PC-9 (cell line): ENCODE measurements around the gene TIMM17B. TPM values are rescaled to one million over a fixed set of nuclear protein-coding genes. Genes with fewer than 3 reads are reported as not detected.

Experiments used
- BruUV-seq: library from RNA; stranded (reverse); fragments of 400-500 nt; replicated peaks from 2 replicates; lab custom pipeline; 2021; lab: Mats Ljungman, UMichigan
- CTCF ChIA-PET: fragments of 300-600 bp; sonication (Branson Sonifier 250); formaldehyde crosslinking; loops from one replicate; lab custom pipeline; 2022; ENCODE audit warnings: antibody characterized with exemption; lab: Charles Lee
- POLR2A ChIA-PET: fragments of 300-600 bp; sonication (Branson Sonifier 250); formaldehyde crosslinking; loops from one replicate; lab custom pipeline; 2022; ENCODE audit warnings: antibody characterized with exemption; ENCODE audit not compliant: unreplicated experiment; lab: Charles Lee
- DNase-seq, 2 experiments: peaks; one replicate each; pipeline versions ENCODE4 v3.0.0 to v3.0.0-alpha.2; 2015 to 2022; ENCODE audit warnings: mixed read lengths in 1 of 2
- H2AFZ ChIP-seq: fragments of 200-600 bp; sonication (generic); 2 replicates; pipeline ENCODE4 v1.8.1; 2017; ENCODE audit warnings: antibody characterized with exemption
- H3F3A ChIP-seq: fragments of 200-600 bp; sonication (generic); 2 replicates; pipeline ENCODE4 v1.8.1; 2017; ENCODE audit warnings: antibody characterized with exemption, mild to moderate bottlenecking, low read depth; ENCODE audit not compliant: insufficient read depth
- H3K27ac ChIP-seq: fragments of 200-600 bp; sonication (generic); 2 replicates; pipeline ENCODE4 v1.6.1; 2016; ENCODE audit warnings: mixed run types
- H3K27me3 ChIP-seq: fragments of 200-600 bp; sonication (generic); 2 replicates; pipeline ENCODE4 v1.6.1; 2016; ENCODE audit warnings: low read depth, mixed run types; ENCODE audit not compliant: insufficient read depth
- H3K36me3 ChIP-seq: fragments of 200-600 bp; sonication (generic); 2 replicates; pipeline ENCODE4 v1.6.1; 2016; ENCODE audit warnings: low read depth, mixed run types
- H3K4me1 ChIP-seq: fragments of 200-600 bp; sonication (generic); replicated peaks from 2 replicates; pipeline ENCODE4 v1.6.1; 2016; ENCODE audit warnings: mixed run types; ENCODE audit not compliant: insufficient read depth
- H3K4me2 ChIP-seq: fragments of 200-600 bp; sonication (generic); 2 replicates; pipeline ENCODE4 v1.6.1; 2017; ENCODE audit warnings: mixed run types
- H3K4me3 ChIP-seq: fragments of 200-600 bp; sonication (generic); 2 replicates; pipeline ENCODE4 v1.6.1; 2016; ENCODE audit warnings: mixed run types
- H3K79me2 ChIP-seq: fragments of 200-600 bp; sonication (generic); 2 replicates; pipeline ENCODE4 v1.6.1; 2017; ENCODE audit warnings: low read depth, mixed run types
- H3K9me2 ChIP-seq: fragments of 200-600 bp; sonication (generic); 2 replicates; pipeline ENCODE4 v1.8.1; 2017; ENCODE audit warnings: mild to moderate bottlenecking; ENCODE audit not compliant: insufficient read depth
- H3K9me3 ChIP-seq: fragments of 200-600 bp; sonication (generic); 2 replicates; pipeline ENCODE4 v1.8.1; 2016; ENCODE audit warnings: low read depth; ENCODE audit not compliant: insufficient read depth
- H4K20me1 ChIP-seq: fragments of 200-600 bp; sonication (generic); 2 replicates; pipeline ENCODE4 v1.8.1; 2017; ENCODE audit not compliant: insufficient read depth
- EZH2 ChIP-seq: fragments of 200-600 bp; sonication (generic); IDR thresholded peaks from 2 replicates; pipeline ENCODE4 v1.8.0; 2017; ENCODE audit warnings: antibody characterized with exemption, low read depth
- intact Hi-C: fragments of 100-400 bp; cut with micrococcal nuclease; formaldehyde crosslinking; loops from one replicate; pipeline ENCODE4 v1.10.0; 2022; ENCODE audit not compliant: unreplicated experiment
- total RNA-seq: library from RNA; stranded (reverse); gene quantifications from 2 replicates; pipeline ENCODE4 v1.2.3, GENCODE V29; 2021
- TF ChIP-seq, protein P1 (sequence below): fragments of 200-600 bp; sonication (generic); conservative IDR thresholded peaks from 2 replicates; pipeline ENCODE4 v1.6.1; 2017; ENCODE audit warnings: mixed run types, antibody characterized with exemption, mild to moderate bottlenecking, moderate library complexity

Gene TIMM17B
- total RNA-seq, 1 experiment from 2014 or later = 44.9 TPM

DNA sequence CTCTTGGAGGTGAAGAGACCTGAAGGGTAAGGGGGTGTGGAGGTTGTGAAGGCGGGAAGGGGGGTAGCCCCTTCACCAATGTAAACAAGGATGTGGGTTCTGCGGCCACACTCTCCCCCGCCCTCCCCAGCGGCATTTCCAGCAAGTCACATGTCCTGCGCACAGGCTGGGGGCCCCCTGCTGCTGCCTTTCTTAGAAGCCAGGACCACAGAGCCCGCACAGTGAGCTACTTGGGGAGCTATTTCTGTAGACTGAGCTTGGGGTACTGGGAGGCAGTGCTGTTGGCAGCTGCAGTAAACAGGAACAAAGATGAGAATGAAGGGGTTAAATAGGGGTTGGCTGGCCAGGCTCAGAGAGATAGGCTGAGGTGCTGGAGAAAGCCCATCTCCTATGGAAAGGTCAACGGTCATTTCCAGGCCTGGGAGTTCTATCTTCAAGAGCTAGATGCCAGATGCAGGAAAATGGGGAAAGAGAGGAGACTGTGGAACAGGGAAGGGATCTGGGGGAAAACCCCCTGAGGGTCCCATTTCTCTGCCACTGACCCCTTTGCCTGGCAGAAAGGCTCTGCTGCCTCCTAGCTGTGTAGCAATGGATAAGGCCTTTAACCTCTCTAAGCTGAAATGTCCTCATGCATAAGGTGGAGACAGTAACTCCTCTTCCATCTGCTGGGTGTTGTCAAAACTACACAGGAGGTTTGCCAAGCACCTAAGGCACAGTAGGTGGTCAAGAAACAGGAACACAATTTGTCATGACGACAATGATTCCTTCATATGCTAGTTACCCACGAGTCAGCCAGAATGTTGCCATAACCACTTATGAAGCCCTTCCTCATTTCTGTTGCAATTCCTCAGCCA lies 39.7 kb upstream of the TIMM17B start:
- no peaks in the 10 kb centered on the region for H4K20me1 ChIP-seq
- H3K27ac ChIP-seq = no peak overlapping the region
- CTCF ChIA-PET = no interaction called here

DNA sequence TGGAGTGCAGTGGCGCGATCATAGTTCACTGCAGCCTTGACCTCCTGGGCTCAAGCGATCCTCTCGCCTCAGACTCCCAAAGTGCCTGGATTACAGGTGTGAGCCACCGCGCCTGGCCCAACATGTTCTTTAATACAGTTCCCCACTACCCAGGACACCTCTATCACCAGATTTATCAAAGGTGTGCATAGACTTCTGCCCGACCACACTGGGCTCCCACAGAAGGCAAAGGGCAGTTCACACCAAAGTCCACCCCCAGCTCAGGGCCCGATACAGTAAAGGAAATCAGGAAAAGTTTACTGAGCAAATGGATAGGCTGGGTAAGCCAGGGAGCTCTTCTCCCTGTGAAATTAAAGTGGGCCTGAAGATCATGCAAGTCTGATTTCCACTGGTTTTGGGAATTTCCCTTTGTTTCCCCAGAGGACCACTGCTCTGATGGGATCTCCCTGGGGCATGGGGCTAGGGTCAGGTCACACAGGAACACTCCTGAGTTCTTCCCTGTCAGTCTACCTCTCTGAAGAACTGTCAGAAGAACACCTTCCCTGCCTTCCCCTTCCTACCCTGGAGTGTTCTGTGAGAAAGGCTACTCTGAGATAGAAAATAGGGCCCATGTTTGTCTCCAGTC lies 39.0 kb upstream of the TIMM17B start:
- BruUV-seq = no TSS peak
- intact Hi-C loops = no loop called here

More for the DNA sequence above, 39.7 kb upstream of the TIMM17B start:
- Histone ChIP-seq H3K36me3 (no peaks in the 10 kb centered on the region), H3F3A (no peaks in the 10 kb centered on the region), H3K9me2 (no peaks in the 10 kb centered on the region), H2AFZ (no peak overlapping the region), H3K27me3 (no peaks in the 10 kb centered on the region), H3K9me3 (no peaks in the 10 kb centered on the region), H3K79me2 (no peaks in the 10 kb centered on the region), H3K4me3 (no peak overlapping the region), H3K4me1 (no peaks in the 10 kb centered on the region), H3K4me2 (no peak overlapping the region)
- DNase-seq = no peak
- no TSS peak for BruUV-seq
- POLR2A ChIA-PET = interaction anchor here (0.6 kb wide), 1 partner anchor 193 kb away, joined by 5 read pairs; no protein-coding TSS in a partner anchor
- intact Hi-C loops = no loop called here
- TF ChIP-seq, protein P1, sequence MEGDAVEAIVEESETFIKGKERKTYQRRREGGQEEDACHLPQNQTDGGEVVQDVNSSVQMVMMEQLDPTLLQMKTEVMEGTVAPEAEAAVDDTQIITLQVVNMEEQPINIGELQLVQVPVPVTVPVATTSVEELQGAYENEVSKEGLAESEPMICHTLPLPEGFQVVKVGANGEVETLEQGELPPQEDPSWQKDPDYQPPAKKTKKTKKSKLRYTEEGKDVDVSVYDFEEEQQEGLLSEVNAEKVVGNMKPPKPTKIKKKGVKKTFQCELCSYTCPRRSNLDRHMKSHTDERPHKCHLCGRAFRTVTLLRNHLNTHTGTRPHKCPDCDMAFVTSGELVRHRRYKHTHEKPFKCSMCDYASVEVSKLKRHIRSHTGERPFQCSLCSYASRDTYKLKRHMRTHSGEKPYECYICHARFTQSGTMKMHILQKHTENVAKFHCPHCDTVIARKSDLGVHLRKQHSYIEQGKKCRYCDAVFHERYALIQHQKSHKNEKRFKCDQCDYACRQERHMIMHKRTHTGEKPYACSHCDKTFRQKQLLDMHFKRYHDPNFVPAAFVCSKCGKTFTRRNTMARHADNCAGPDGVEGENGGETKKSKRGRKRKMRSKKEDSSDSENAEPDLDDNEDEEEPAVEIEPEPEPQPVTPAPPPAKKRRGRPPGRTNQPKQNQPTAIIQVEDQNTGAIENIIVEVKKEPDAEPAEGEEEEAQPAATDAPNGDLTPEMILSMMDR = no peak
- no peak for TF ChIP-seq EZH2

DNA sequence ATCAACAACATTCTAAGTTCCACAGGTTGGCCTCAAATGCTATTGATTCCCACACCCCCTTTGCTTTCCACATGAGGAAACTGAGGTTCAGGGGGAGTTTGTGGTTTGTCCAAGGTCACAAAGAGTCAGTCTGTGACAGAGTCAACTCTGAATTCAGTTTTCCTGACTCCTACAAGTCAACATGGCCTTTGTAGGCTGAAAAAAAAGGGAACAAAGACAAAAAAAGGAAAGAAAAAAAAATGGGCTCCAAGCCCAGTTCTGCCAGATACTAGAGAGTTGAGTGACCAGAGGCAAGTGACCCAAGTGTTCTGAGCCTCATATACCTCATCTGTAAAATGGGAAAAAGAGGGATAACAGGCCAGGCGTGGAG lies 37.7 kb upstream of the TIMM17B start:
- ChIA-PET POLR2A (no interaction called here), CTCF (no interaction called here)
- no peaks in the 10 kb centered on the region for H3F3A ChIP-seq
- BruUV-seq = no TSS peak
- H3K79me2 ChIP-seq = no peaks in the 10 kb centered on the region
- H3K4me2 ChIP-seq = no peak overlapping the region
- no peaks in the 10 kb centered on the region for H3K9me3 ChIP-seq
- H3K4me1 ChIP-seq = no peaks in the 10 kb centered on the region
- H4K20me1 ChIP-seq = no peaks in the 10 kb centered on the region
- no peaks in the 10 kb centered on the region for H3K9me2 ChIP-seq
- H3K36me3 ChIP-seq = no peaks in the 10 kb centered on the region
- no peak for DNase-seq
- TF ChIP-seq, protein P1 = no peak
- TF ChIP-seq EZH2 = no peak
- H3K27me3 ChIP-seq = no peaks in the 10 kb centered on the region
- no peak overlapping the region for H3K4me3 ChIP-seq
- H3K27ac ChIP-seq = no peak overlapping the region
- intact Hi-C loops = no loop called here
- H2AFZ ChIP-seq = no peak overlapping the region

More for the DNA sequence above, 39.0 kb upstream of the TIMM17B start:
- Histone ChIP-seq H3K4me3 (no peak overlapping the region), H3K36me3 (no peaks in the 10 kb centered on the region), H3K79me2 (no peaks in the 10 kb centered on the region), H3K4me1 (no peaks in the 10 kb centered on the region), H3K27ac (no peak overlapping the region), H4K20me1 (no peaks in the 10 kb centered on the region), H3K9me3 (no peaks in the 10 kb centered on the region), H2AFZ (no peak overlapping the region), H3K4me2 (no peak overlapping the region), H3F3A (no peaks in the 10 kb centered on the region), H3K9me2 (no peaks in the 10 kb centered on the region), H3K27me3 (no peaks in the 10 kb centered on the region)
- no peak for DNase-seq
- ChIA-PET POLR2A (interaction anchor here (0.6 kb wide), 1 partner anchor 192 kb away, joined by 5 read pairs; no protein-coding TSS in a partner anchor), CTCF (no interaction called here)
- no peak for TF ChIP-seq EZH2
- TF ChIP-seq, protein P1 = no peak
